ENCODE data around the gene MRPS15.
A peak's percentile ranks its signal among the peaks of the same experiment; 100 is the strongest.

MRPS15 gene

DNA sequence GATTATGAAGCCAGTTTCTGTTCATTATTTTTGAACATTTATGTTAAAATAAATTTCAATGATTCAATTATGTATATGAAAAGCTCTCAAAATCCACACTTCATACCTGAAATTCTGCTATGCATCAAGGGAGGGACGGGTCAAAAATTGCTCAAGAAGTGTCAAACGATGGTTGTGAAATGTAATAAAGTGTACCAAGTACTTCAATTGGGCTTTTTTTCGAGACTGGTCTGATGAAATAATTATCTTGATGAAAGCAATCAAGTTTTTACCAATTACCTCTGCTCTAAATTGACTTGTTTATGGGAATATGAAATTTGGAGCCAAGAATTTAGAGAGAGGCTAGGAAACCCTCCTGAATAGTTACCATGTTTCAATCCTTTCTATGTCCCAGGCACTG lies 21.8 kb downstream of the MRPS15 start:
- H3K36me3 ChIP-seq (ENCODE audit: control insufficient read depth in 1 of 2, insufficient read depth in 2 of 2, low read length in 2 of 2) = no peaks in the 10 kb centered on the region
- peaks cover 17% of the 10 kb centered on the region for H3K79me1 ChIP-seq (ENCODE audit: low read length)
- H3K4ac ChIP-seq (ENCODE audit: low read depth, low read length) = no peak overlapping the region
- H3K79me2 ChIP-seq (ENCODE audit: control insufficient read depth, insufficient read depth, low read length, poor library complexity) = no peaks in the 10 kb centered on the region
- H2BK120ac ChIP-seq (ENCODE audit: insufficient read depth, low read length, poor library complexity) = no peak overlapping the region
- WGBS (ENCODE audit: extremely low coverage, insufficient coverage, insufficient read length) = no CpG with 5 or more reads among the region's 3 CpGs
- no peak overlapping the region for H3K4me2 ChIP-seq (ENCODE audit: low read length)
- H2AFZ ChIP-seq (ENCODE audit: insufficient read depth, low read length, poor library complexity) = no peak overlapping the region
- peaks cover 12 to 21% of the 10 kb centered on the region in 2 experiments for H3K4me1 ChIP-seq (ENCODE audit: control insufficient read depth in 1 of 2, insufficient read depth in 2 of 2, low read length in 2 of 2)
- H3K18ac ChIP-seq (ENCODE audit: low read length) = no peak overlapping the region
- no peak overlapping the region for H3K9ac ChIP-seq (ENCODE audit: low read length)
- no peak overlapping the region for H4K12ac ChIP-seq (ENCODE audit: low read depth, low read length)
- H2BK5ac ChIP-seq (ENCODE audit: low read depth, low read length, poor library complexity) = no peak overlapping the region
- no peak overlapping the region for H4K8ac ChIP-seq (ENCODE audit: low read depth, low read length)
- peak in 1 of 2 donors; percentile 34 for DNase-seq
- H3K9me3 ChIP-seq (ENCODE audit: insufficient read depth, low read depth, low read length) = no peaks in the 10 kb centered on the region
- no peak overlapping the region for H3K27ac ChIP-seq (ENCODE audit: low read depth, low read length)
- H3K14ac ChIP-seq (ENCODE audit: low read length) = no peak overlapping the region
- H3K27me3 ChIP-seq (ENCODE audit: insufficient read depth, low read length) = no peaks in the 10 kb centered on the region
- H2BK12ac ChIP-seq (ENCODE audit: low read length) = no peak overlapping the region
- H2AK5ac ChIP-seq (ENCODE audit: low read length) = no peak overlapping the region
- H3K4me3 ChIP-seq (ENCODE audit: low read depth, low read length) = no peak overlapping the region
- no peak overlapping the region for H4K91ac ChIP-seq (ENCODE audit: low read depth, low read length)
- H3K23ac ChIP-seq (ENCODE audit: low read length) = no peak overlapping the region

DNA sequence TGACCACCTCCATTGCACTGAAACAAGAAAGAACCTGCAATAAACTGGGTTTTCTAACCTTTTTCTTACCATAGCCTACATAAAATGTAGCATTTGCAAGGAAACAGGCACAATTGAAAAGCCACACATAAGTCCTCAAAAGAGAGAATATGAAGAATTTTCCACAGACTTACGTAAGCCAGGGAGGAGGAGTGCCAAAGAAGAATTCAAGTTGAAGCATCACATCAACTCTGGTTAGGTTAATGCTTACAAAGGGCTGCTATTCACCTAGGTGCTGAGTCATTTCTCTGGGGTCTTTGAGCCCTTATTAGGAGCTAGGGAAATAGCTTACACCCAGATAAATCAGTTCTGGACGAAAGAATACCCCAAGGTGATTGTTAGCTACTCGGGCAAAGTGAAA lies 23.5 kb downstream of the MRPS15 start:
- H4K8ac ChIP-seq (ENCODE audit: low read depth, low read length) = peak overlapping the region; percentile 58
- peak overlapping the region; percentile 41 for H2BK5ac ChIP-seq (ENCODE audit: low read depth, low read length, poor library complexity)
- peaks cover 15 to 25% of the 10 kb centered on the region in 2 experiments for H3K4me1 ChIP-seq (ENCODE audit: control insufficient read depth in 1 of 2, insufficient read depth in 2 of 2, low read length in 2 of 2)
- no peaks in the 10 kb centered on the region for H3K9me3 ChIP-seq (ENCODE audit: insufficient read depth, low read depth, low read length)
- H2BK120ac ChIP-seq (ENCODE audit: insufficient read depth, low read length, poor library complexity) = peak overlapping the region; percentile 87
- no peak overlapping the region for H3K23ac ChIP-seq (ENCODE audit: low read length)
- H3K79me1 ChIP-seq (ENCODE audit: low read length) = peaks cover 21% of the 10 kb centered on the region
- H3K27me3 ChIP-seq (ENCODE audit: insufficient read depth, low read length) = no peaks in the 10 kb centered on the region
- peak in 1 of 2 donors; percentile 38 for DNase-seq
- H2BK12ac ChIP-seq (ENCODE audit: low read length) = peak overlapping the region; percentile 63
- H3K9ac ChIP-seq (ENCODE audit: low read length) = no peak overlapping the region
- H3K36me3 ChIP-seq (ENCODE audit: control insufficient read depth in 1 of 2, insufficient read depth in 2 of 2, low read length in 2 of 2) = no peaks in the 10 kb centered on the region
- no CpG with 5 or more reads among the region's 3 CpGs for WGBS (ENCODE audit: extremely low coverage, insufficient coverage, insufficient read length)
- no peak overlapping the region for H2AK5ac ChIP-seq (ENCODE audit: low read length)
- peak overlapping the region; percentile 72 for H4K91ac ChIP-seq (ENCODE audit: low read depth, low read length)
- peak overlapping the region; percentile 8 for H3K4me2 ChIP-seq (ENCODE audit: low read length)
- no peak overlapping the region for H3K18ac ChIP-seq (ENCODE audit: low read length)
- H4K12ac ChIP-seq (ENCODE audit: low read depth, low read length) = no peak overlapping the region
- peaks cover 1% of the 10 kb centered on the region for H3K79me2 ChIP-seq (ENCODE audit: control insufficient read depth, insufficient read depth, low read length, poor library complexity)
- no peak overlapping the region for H3K14ac ChIP-seq (ENCODE audit: low read length)
- H3K4me3 ChIP-seq (ENCODE audit: low read depth, low read length) = no peak overlapping the region
- H2AFZ ChIP-seq (ENCODE audit: insufficient read depth, low read length, poor library complexity) = no peak overlapping the region
- no peak overlapping the region for H3K4ac ChIP-seq (ENCODE audit: low read depth, low read length)
- peak overlapping the region; percentile 83 for H3K27ac ChIP-seq (ENCODE audit: low read depth, low read length)

DNA sequence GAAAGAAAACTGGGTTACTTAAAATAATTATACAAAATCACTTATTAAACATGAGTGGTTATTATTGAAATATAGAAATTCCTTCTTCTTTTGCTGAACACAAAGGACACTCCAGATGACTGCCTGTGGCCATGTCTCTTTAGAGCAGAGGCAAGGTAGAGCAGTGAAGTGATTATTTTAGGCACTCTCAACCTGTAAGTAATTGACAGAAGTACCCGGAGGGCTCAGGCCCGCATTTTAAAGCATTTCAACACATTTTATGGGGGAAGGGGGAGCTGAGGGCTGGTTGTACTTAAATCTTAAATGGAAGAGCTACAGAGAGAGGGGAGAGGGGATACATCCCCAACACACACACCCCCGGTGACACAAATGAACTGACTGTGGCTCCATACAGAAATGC lies 24.1 kb downstream of the MRPS15 start:
- Histone ChIP-seq H2AK5ac (ENCODE audit: low read length) (no peak overlapping the region), H4K91ac (ENCODE audit: low read depth, low read length) (peak overlapping the region; percentile 72), H3K4me2 (ENCODE audit: low read length) (peak overlapping the region; percentile 8), H4K12ac (ENCODE audit: low read depth, low read length) (no peak overlapping the region), H3K27ac (ENCODE audit: low read depth, low read length) (peak overlapping the region; percentile 83), H2BK5ac (ENCODE audit: low read depth, low read length, poor library complexity) (peak overlapping the region; percentile 41), H4K8ac (ENCODE audit: low read depth, low read length) (no peak overlapping the region), H3K79me2 (ENCODE audit: control insufficient read depth, insufficient read depth, low read length, poor library complexity) (peaks cover 1% of the 10 kb centered on the region), H3K14ac (ENCODE audit: low read length) (no peak overlapping the region), H3K4me1 (ENCODE audit: control insufficient read depth in 1 of 2, insufficient read depth in 2 of 2, low read length in 2 of 2) (peaks cover 15 to 25% of the 10 kb centered on the region in 2 experiments), H3K4me3 (ENCODE audit: low read depth, low read length) (no peak overlapping the region), H2AFZ (ENCODE audit: insufficient read depth, low read length, poor library complexity) (no peak overlapping the region), H3K4ac (ENCODE audit: low read depth, low read length) (no peak overlapping the region), H2BK120ac (ENCODE audit: insufficient read depth, low read length, poor library complexity) (peak overlapping the region; percentile 87), H3K79me1 (ENCODE audit: low read length) (peaks cover 21% of the 10 kb centered on the region), H3K9ac (ENCODE audit: low read length) (no peak overlapping the region), H3K36me3 (ENCODE audit: control insufficient read depth in 1 of 2, insufficient read depth in 2 of 2, low read length in 2 of 2) (no peaks in the 10 kb centered on the region), H3K23ac (ENCODE audit: low read length) (no peak overlapping the region), H3K18ac (ENCODE audit: low read length) (no peak overlapping the region), H2BK12ac (ENCODE audit: low read length) (peak overlapping the region; percentile 62), H3K9me3 (ENCODE audit: insufficient read depth, low read depth, low read length) (no peaks in the 10 kb centered on the region), H3K27me3 (ENCODE audit: insufficient read depth, low read length) (no peaks in the 10 kb centered on the region)
- DNase-seq = peak; percentile 72 to 76
- no CpG with 5 or more reads among the region's 3 CpGs for WGBS (ENCODE audit: extremely low coverage, insufficient coverage, insufficient read length)

DNA sequence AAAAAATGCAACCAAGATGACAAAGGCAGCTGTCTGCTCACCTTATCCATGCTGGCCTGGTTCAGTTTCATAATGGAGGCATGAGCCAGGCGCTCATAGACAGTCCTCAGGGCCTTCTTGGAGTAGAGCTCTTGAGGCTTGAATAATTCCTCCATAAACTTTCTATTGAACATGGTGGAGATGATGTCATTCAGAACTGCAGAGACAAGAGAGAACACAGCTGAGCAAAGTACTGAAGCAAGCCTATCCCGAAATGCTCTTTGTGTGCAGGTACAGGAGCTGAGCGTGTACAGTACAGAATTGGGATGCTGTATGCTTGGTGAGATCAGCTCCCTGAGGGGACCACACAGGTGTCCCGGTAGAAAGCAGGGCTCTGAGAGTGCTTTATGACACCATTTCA lies 25.5 kb downstream of the MRPS15 start:
- WGBS (ENCODE audit: extremely low coverage, insufficient coverage, insufficient read length) = no CpG with 5 or more reads among the region's 4 CpGs

More for the DNA sequence above, 25.5 kb downstream of the MRPS15 start:
- Histone ChIP-seq H3K4me3 (ENCODE audit: low read depth, low read length) (no peak overlapping the region), H2AFZ (ENCODE audit: insufficient read depth, low read length, poor library complexity) (no peak overlapping the region), H3K9me3 (ENCODE audit: insufficient read depth, low read depth, low read length) (no peaks in the 10 kb centered on the region), H2BK12ac (ENCODE audit: low read length) (peak overlapping the region; percentile 92), H2AK5ac (ENCODE audit: low read length) (no peak overlapping the region), H3K79me1 (ENCODE audit: low read length) (peaks cover 23% of the 10 kb centered on the region), H3K9ac (ENCODE audit: low read length) (no peak overlapping the region), H4K8ac (ENCODE audit: low read depth, low read length) (no peak overlapping the region), H3K79me2 (ENCODE audit: control insufficient read depth, insufficient read depth, low read length, poor library complexity) (peaks cover 1% of the 10 kb centered on the region), H3K14ac (ENCODE audit: low read length) (no peak overlapping the region), H3K36me3 (ENCODE audit: control insufficient read depth in 1 of 2, insufficient read depth in 2 of 2, low read length in 2 of 2) (no peaks in the 10 kb centered on the region), H3K4ac (ENCODE audit: low read depth, low read length) (no peak overlapping the region), H4K91ac (ENCODE audit: low read depth, low read length) (peak overlapping the region; percentile 42), H3K27ac (ENCODE audit: low read depth, low read length) (peak overlapping the region; percentile 38), H3K18ac (ENCODE audit: low read length) (no peak overlapping the region), H4K12ac (ENCODE audit: low read depth, low read length) (no peak overlapping the region), H3K4me1 (ENCODE audit: control insufficient read depth in 1 of 2, insufficient read depth in 2 of 2, low read length in 2 of 2) (peaks cover 15 to 25% of the 10 kb centered on the region in 2 experiments), H2BK120ac (ENCODE audit: insufficient read depth, low read length, poor library complexity) (peak overlapping the region; percentile 56), H3K23ac (ENCODE audit: low read length) (no peak overlapping the region), H3K4me2 (ENCODE audit: low read length) (no peak overlapping the region), H2BK5ac (ENCODE audit: low read depth, low read length, poor library complexity) (peak overlapping the region; percentile 21), H3K27me3 (ENCODE audit: insufficient read depth, low read length) (no peaks in the 10 kb centered on the region)
- DNase-seq = peak in 1 of 2 donors; percentile 24

All from trophoblast cell (in vitro differentiated cells and primary cell).